ENCODE results near the gene TFAP2E.

The TFAP2E gene

GRCh38 chr1:35557611-35558373 is 15.3 kb upstream of the TFAP2E start, which contains the start of gene NCDN:
Gene NCDN (plus strand): TSS chr1:35557799. CDS start chr1:35558191, 392 bp downstream.
- DNase-seq = peak; percentile 93

- DNase-seq = no peak
Observed at GRCh38 chr1:35558374-35559316, 14.5 kb upstream of the TFAP2E start.

GRCh38 chr1:35559317-35559944 is 13.7 kb upstream of the TFAP2E start:
- DNase-seq = peak; percentile 38

- DNase-seq = no peak
Observed at GRCh38 chr1:35560256-35561225, 12.6 kb upstream of the TFAP2E start.

- DNase-seq = no peak
Observed at GRCh38 chr1:35561297-35561971, 11.7 kb upstream of the TFAP2E start.

- no peak for DNase-seq
Observed at GRCh38 chr1:35561972-35562680, 11.0 kb upstream of the TFAP2E start.

GRCh38 chr1:35563166-35563565 is 9.9 kb upstream of the TFAP2E start:
- DNase-seq = no peak

GRCh38 chr1:35564037-35564883 is 8.9 kb upstream of the TFAP2E start:
- peak; percentile 72 for DNase-seq

- no peak for DNase-seq
Observed at GRCh38 chr1:35564884-35565741, 8.0 kb upstream of the TFAP2E start.

- DNase-seq = no peak
Observed at GRCh38 chr1:35565742-35566133, 7.4 kb upstream of the TFAP2E start.

- DNase-seq = no peak
Observed at GRCh38 chr1:35567947-35568558, 5.1 kb upstream of the TFAP2E start.

GRCh38 chr1:35568975-35569395 is 4.1 kb upstream of the TFAP2E start:
- DNase-seq = peak; percentile 56

GRCh38 chr1:35569936-35570335 is 3.2 kb upstream of the TFAP2E start:
- no peak for DNase-seq

GRCh38 chr1:35570589-35571137 is 2.5 kb upstream of the TFAP2E start:
- no peak for DNase-seq

GRCh38 chr1:35571263-35571662 is 1.9 kb upstream of the TFAP2E start:
- no peak for DNase-seq

- DNase-seq = no peak
Observed at GRCh38 chr1:35572296-35572695, 818 bp upstream of the TFAP2E start.

- no peak for DNase-seq
Observed at GRCh38 chr1:35574125-35574654, 1.1 kb downstream of the TFAP2E start.
